ENCODE measurements around the gene C4BPB.

- no peak for TF ChIP-seq EZH2 (IDR thresholded peaks at IDR 0.05; ENCODE audit: insufficient read depth, poor library complexity, severe bottlenecking)
- TF ChIP-seq EZH2phosphoT487 (IDR thresholded peaks at IDR 0.05; ENCODE audit: insufficient read depth, low read depth) = no peak
Measured at GRCh38 chr1:207039380-207040180, 49.1 kb upstream of the C4BPB start.

Measured in GM23248 (cell line).